ENCODE measurements around the gene INO80B.

GRCh38 chr2:74429487-74430451, 25.1 kb upstream of the INO80B start:
- TF ChIP-seq CTCF (conservative IDR thresholded peaks at IDR 0.05): no peak
- no peak for TF ChIP-seq EZH2 (IDR thresholded peaks at IDR 0.05; ENCODE audit: low read depth)

All from PC-9 (cell line).